ENCODE data around the gene RPUSD1.

DNA sequence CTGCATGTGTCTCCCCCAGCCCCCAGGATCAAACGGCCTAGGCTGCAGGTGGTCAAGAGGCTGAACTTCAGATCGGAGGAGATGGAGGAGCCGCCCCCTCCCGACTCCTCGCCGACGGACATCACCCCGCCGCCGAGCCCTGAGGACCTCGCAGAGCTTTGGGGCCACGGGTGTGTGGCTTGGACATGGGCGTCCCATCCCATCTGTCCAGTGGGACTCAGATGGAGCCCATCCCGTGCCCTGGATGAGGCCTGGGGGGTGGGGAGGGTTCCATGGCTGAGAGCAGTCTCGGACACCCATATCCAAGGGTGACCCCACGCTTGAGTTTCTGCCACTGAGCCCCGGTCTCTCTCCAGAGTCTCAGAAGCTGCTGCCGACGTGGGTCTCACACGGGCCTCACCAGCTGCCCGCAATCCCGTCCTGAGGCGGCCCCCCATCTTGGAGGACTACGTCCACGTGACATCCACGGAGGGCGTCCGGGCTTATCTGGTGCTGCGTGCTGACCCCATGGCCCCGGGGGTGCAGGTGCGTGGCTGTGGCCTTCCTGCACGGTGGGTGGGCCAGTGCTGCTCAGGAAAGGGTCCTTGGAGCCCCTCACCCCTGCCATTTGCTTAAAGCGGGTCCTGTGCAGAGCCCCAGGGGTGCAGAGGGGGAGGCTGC, 1.1 kb upstream of the RPUSD1 start:
- TF ChIP-seq GLIS3 (CRISPR knock-in tag; IDR thresholded peaks at IDR 0.05): no peak
- no peak for TF ChIP-seq ESRRG (CRISPR knock-in tag; IDR thresholded peaks at IDR 0.05)
- TF ChIP-seq, protein P1, sequence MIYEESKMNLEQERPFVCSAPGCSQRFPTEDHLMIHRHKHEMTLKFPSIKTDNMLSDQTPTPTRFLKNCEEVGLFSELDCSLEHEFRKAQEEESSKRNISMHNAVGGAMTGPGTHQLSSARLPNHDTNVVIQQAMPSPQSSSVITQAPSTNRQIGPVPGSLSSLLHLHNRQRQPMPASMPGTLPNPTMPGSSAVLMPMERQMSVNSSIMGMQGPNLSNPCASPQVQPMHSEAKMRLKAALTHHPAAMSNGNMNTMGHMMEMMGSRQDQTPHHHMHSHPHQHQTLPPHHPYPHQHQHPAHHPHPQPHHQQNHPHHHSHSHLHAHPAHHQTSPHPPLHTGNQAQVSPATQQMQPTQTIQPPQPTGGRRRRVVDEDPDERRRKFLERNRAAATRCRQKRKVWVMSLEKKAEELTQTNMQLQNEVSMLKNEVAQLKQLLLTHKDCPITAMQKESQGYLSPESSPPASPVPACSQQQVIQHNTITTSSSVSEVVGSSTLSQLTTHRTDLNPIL (CRISPR knock-in tag; IDR thresholded peaks at IDR 0.05; ENCODE audit: low read depth): no peak
- TF ChIP-seq OSR1 (CRISPR knock-in tag; IDR thresholded peaks at IDR 0.05): no peak
- TF ChIP-seq, protein P2, sequence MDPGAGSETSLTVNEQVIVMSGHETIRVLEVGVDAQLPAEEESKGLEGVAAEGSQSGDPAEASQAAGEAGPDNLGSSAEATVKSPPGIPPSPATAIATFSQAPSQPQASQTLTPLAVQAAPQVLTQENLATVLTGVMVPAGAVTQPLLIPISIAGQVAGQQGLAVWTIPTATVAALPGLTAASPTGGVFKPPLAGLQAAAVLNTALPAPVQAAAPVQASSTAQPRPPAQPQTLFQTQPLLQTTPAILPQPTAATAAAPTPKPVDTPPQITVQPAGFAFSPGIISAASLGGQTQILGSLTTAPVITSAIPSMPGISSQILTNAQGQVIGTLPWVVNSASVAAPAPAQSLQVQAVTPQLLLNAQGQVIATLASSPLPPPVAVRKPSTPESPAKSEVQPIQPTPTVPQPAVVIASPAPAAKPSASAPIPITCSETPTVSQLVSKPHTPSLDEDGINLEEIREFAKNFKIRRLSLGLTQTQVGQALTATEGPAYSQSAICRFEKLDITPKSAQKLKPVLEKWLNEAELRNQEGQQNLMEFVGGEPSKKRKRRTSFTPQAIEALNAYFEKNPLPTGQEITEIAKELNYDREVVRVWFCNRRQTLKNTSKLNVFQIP (CRISPR knock-in tag; IDR thresholded peaks at IDR 0.05; ENCODE audit: borderline replicate concordance, low read depth): no peak
- no peak for TF ChIP-seq SNAI2 (CRISPR knock-in tag; IDR thresholded peaks at IDR 0.05)
- TF ChIP-seq, protein P3, sequence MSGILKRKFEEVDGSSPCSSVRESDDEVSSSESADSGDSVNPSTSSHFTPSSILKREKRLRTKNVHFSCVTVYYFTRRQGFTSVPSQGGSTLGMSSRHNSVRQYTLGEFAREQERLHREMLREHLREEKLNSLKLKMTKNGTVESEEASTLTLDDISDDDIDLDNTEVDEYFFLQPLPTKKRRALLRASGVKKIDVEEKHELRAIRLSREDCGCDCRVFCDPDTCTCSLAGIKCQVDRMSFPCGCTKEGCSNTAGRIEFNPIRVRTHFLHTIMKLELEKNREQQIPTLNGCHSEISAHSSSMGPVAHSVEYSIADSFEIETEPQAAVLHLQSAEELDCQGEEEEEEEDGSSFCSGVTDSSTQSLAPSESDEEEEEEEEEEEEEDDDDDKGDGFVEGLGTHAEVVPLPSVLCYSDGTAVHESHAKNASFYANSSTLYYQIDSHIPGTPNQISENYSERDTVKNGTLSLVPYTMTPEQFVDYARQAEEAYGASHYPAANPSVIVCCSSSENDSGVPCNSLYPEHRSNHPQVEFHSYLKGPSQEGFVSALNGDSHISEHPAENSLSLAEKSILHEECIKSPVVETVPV (CRISPR knock-in tag; IDR thresholded peaks at IDR 0.05): no peak
- TF ChIP-seq RARB (CRISPR knock-in tag; IDR thresholded peaks at IDR 0.05): no peak
- no peak for TF ChIP-seq TOX (CRISPR knock-in tag; IDR thresholded peaks at IDR 0.05; ENCODE audit: borderline replicate concordance)
- TF ChIP-seq ZFP3 (CRISPR knock-in tag; IDR thresholded peaks at IDR 0.05): no peak
- no peak for TF ChIP-seq ZNF565 (CRISPR knock-in tag; conservative IDR thresholded peaks at IDR 0.05; ENCODE audit: low read depth)
- no peak for TF ChIP-seq ZC3H10 (CRISPR knock-in tag; IDR thresholded peaks at IDR 0.05)
- no peak for TF ChIP-seq ZFP30 (CRISPR knock-in tag; IDR thresholded peaks at IDR 0.05)

Measured in SK-N-SH treated with all-trans-retinoic acid at 6 μM for 48 hours (cell line).